Brain pericyte (primary cell): Measurements from ENCODE around the gene IFT172.
A peak's percentile ranks its signal among the peaks of the same experiment; 100 is the strongest.
"Not testable (repeated sequence)": the region's sequence is repeated elsewhere in the genome, so short reads cannot be mapped to it uniquely, and the experiment has no call there.

Experiments
- DNase-seq: peaks from one replicate; pipeline ENCODE4 v3.0.0-alpha.2; 2012; ENCODE audit warnings: low read depth, low spot score

IFT172 gene, protein sequence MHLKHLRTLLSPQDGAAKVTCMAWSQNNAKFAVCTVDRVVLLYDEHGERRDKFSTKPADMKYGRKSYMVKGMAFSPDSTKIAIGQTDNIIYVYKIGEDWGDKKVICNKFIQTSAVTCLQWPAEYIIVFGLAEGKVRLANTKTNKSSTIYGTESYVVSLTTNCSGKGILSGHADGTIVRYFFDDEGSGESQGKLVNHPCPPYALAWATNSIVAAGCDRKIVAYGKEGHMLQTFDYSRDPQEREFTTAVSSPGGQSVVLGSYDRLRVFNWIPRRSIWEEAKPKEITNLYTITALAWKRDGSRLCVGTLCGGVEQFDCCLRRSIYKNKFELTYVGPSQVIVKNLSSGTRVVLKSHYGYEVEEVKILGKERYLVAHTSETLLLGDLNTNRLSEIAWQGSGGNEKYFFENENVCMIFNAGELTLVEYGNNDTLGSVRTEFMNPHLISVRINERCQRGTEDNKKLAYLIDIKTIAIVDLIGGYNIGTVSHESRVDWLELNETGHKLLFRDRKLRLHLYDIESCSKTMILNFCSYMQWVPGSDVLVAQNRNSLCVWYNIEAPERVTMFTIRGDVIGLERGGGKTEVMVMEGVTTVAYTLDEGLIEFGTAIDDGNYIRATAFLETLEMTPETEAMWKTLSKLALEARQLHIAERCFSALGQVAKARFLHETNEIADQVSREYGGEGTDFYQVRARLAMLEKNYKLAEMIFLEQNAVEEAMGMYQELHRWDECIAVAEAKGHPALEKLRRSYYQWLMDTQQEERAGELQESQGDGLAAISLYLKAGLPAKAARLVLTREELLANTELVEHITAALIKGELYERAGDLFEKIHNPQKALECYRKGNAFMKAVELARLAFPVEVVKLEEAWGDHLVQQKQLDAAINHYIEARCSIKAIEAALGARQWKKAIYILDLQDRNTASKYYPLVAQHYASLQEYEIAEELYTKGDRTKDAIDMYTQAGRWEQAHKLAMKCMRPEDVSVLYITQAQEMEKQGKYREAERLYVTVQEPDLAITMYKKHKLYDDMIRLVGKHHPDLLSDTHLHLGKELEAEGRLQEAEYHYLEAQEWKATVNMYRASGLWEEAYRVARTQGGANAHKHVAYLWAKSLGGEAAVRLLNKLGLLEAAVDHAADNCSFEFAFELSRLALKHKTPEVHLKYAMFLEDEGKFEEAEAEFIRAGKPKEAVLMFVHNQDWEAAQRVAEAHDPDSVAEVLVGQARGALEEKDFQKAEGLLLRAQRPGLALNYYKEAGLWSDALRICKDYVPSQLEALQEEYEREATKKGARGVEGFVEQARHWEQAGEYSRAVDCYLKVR (N-terminal part only)

DNA sequence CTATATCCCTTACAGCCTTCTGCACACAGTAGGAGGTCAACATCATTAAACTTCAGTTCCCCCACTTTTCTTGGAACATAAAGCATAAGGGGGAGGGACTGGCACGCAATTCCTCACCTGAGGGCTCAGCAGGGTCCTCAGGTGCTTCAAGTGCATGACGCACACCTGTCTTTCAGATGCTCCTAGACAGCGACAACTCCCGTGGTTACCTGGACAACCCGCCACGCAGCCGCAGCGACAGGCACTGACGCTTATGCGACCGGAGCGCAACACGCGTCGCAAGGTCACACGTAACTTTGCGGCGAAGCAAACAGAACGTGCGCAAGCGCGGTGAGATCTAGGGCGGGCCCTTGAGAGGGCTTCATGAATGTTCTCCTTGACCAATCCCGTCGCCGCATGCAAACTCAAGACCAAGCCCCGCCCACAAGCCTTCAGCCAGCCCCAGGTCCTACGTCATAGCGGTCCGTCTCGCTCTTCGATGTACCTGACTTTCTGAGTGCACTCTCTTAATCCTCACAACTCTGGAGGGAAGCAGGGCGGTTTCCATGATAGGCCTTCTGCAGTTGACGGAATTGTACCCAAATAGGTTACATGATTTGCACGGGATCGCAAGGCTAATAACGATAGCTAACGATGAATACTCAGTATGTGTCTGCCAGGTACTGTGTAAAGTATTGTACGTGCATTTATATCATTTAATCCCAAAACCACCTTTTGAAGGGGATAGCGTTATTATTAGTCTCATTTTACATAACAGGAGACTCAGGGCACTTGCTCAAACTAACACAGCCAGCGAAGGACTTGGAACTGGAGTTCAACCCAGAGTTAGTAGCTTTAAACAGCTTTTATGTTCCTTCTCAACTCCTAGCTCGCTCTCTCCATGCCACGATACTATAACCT lies at the start of gene IFT172:
Gene IFT172 (minus strand): TSS at position 246 of the 900 bp plus-strand sequence. CDS start 90 bp downstream, at position 156.
- DNase-seq = peak; percentile 90

DNA sequence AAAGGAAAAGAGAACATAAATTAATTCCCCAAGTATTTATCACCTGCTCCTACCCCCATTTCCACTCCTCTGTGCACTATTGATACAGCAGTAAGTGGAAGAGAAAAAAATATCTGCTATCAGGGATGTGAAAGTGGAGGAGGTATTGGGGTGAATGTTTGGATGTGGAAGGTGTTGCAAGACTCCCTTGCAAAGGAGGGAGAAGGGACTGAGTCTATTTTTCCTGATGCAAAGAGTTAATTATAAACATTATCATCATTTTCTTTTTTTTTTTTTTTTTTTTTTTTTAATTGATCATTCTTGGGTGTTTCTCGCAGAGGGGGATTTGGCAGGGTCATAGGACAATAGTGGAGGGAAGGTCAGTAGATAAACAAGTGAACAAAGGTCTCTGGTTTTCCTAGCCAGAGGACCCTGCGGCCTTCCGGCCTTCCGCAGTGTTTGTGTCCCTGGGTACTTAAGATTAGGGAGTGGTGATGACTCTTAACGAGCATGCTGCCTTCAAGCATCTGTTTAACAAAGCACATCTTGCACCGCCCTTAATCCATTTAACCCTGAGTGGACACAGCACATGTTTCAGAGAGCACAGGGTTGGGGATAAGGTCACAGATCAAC lies 49.4 kb upstream of the IFT172 start:
- DNase-seq = not testable (repeated sequence)

DNA sequence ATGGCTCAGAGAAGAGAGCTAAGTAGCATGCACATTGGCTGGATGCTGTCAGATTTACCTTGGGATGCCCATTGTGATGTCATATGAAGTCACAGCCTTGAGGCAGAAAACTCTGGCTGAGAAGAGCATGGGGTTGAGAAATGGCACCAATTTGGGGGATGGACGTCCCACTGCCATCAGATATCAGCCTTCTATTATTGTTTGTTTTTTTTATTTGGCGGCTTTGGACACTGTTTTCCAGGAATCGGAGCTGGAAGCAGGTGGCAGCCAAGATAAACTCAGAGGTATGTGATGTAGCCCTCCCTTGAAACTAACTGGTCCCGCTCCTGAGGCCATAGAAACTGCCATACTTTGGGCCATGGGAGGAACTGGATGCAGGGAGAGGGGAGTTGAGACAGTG lies 47.7 kb upstream of the IFT172 start:
- DNase-seq = no peak

GRCh38 chr2:27531983-27532382 lies 42.4 kb upstream of the IFT172 start:
- no peak for DNase-seq

DNA sequence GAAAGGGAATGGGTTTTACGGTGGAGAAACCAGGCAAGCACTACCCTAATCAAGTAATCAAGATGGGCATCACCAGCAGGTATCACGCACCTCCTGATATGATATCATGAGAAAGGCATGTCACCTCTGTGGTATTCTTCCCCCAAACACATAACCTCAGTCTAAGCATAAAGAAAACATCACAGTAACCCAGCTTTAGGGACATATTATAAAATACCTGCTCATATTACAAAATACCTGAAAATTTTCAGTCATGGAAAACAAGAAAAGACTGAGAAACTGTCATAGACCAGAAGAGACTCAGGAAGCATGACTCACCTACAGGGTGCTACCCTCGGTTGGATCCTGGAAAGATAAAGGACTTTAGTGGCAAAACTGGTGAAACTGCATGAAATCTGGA lies 37.6 kb upstream of the IFT172 start:
- DNase-seq = no peak

- DNase-seq = no peak
Observed at GRCh38 chr2:27522400-27522945, 32.9 kb upstream of the IFT172 start.

DNA sequence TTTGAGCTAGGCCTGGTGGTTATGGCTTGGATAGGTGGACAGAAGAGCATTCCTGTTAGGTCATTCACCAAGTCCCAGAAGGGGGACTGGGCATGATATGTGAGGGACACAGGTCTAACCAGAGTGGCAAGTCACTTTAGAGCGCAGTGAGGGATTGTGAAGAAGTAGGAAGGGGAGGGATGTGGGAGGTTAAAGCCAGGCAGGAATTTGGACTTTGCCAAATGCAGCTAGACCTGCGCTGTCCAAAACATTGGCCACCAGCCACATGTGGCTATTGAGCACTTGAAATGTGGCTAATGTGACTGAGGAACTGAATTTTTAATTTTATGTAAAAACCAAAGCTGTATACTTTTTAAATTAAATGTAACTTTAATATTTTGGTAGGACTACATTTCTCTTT lies 30.8 kb upstream of the IFT172 start:
- no peak for DNase-seq

GRCh38 chr2:27518782-27519113 lies 29.2 kb upstream of the IFT172 start:
- no peak for DNase-seq

DNA sequence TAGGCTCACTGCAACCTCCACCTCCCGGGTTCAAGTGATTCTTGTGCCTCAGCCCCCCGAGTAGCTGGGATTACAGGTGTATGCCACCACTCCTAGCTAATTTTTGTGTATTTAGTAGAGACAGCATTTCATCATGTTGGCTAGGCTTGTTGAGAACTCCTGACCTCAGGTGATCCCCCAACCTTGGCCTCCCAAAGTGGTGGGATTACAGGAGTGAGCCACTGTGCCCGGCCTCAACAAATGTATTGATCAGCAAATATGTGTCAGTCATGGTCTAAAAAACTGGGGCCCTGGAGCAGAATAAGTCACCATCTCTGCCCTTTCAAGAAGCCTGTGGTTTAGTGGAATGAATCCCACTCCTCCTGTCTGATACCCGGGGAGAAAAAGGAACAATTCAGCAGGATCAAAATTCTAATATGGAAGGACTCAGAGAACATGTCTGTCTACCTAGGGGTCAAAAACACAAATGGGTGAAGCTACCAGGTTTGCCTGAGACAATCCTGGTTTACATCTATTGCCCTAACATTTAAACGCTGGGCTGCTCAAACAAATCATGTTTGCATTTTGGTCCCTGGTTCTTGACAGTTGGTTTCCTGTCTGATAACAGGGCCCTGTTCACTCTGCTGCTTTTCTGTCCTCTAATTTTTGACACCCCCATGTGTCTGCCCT lies 28.7 kb upstream of the IFT172 start:
- DNase-seq = no peak

GRCh38 chr2:27509326-27509725 lies 19.8 kb upstream of the IFT172 start:
- DNase-seq = no peak

- DNase-seq = no peak
Observed at GRCh38 chr2:27507293-27507692, 17.8 kb upstream of the IFT172 start.

DNA sequence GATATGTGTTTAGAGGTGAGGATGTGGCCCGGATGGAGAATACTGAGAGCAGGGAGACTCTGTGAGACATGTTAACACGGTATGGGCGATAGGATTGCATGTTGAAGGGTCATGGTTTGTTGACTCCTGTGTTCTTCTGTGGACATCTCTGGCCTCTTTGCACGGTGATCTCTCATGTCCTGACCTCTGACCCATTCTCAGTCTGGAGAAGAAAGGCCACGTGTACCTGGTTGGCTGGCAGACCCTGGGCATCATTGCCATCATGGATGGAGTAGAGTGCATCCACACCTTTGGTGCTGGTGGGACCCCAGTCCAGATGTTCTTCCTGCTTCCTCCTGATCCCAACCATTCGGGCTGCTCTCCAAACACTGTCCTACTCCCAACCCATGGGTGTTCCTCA lies 17.0 kb upstream of the IFT172 start:
- no peak for DNase-seq

DNA sequence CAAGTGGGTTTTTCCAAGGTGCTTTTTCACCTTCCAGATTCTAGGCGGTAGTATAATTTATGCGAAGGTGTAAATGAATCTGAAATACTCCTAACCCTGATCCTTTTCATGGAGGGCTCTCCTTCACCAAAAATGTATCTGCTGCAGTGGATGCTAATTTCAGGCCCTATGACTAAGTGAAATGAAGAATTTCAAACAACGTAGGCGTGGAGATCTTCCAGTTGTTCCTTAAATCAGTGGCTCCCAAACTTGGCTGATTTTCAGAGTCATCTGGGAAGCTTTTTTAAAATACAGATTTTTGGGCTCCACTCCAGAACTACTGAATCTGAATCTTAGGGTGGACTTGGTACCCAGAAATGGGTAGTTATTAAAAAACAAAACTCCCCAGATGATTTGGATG lies 12.6 kb upstream of the IFT172 start:
- DNase-seq = no peak

- DNase-seq = no peak
Observed at GRCh38 chr2:27501042-27501441, 11.5 kb upstream of the IFT172 start.

GRCh38 chr2:27498975-27499374 lies 9.4 kb upstream of the IFT172 start:
- no peak for DNase-seq

GRCh38 chr2:27497288-27497627 lies 7.7 kb upstream of the IFT172 start:
- no peak for DNase-seq

DNA sequence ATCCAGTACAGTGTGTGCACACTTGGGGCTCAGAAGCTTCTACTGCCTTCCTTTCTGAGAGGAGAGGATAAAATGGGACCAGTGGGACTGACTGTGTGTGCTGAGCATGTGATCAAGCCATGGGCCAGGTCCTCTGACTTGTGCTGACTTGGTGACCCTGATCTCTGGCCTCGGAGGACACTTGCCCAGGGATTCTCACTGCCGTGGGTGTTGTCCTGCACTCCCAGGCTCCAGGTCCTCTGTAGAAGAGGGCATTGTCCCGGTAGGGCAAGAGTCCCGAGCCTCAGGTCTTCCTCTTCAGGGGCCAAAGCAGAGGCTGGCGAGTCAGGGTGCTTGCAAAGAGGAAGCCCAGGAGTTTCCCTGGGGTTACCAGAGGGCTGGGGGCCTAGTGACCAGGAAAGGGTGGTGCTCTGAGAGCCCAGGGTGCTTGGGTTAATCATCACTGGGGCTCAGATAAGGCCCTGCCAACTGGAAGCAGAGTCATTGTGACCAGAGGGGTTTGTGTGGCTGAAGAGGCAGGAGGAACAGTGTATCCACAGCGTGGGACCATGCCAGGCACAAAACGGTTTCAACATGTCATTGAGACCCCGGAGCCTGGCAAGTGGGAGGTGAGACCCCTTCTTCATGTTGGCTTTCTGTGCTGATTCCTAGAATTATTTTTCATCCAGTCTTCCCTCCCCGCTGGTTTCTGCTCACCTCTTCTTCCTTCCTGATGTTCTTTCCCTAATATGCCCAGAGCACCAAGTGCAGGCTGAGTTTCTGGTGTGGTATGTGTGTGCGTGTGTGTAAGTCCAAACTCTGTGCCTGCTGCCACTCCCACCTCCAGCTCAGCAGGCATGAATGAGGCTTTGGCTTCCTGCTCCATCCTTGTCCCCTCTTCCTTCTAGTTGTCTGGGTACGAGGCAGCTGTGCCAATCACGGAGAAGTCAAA lies 7.1 kb upstream of the IFT172 start, which contains the start of gene GCKR:
Gene GCKR (plus strand): TSS at position 483 of the 931 bp plus-strand sequence. CDS start 66 bp downstream, at position 549.
- DNase-seq = no peak

GRCh38 chr2:27495840-27496356 lies 6.4 kb upstream of the IFT172 start:
- DNase-seq = no peak
